Right lobe of liver (tissue), 6 donors: ENCODE data around the gene KIRREL3. TPM values are rescaled to one million over a fixed set of nuclear protein-coding genes. Genes with fewer than 3 reads are reported as not detected.

Experiments used
- ATAC-seq, 4 donors: fragments of 200-7000 bp; cut with Tn5 transposase; one replicate each; pipeline ENCODE4 v1.9.1; 2020; ENCODE audit warnings: mild to moderate bottlenecking in 4 of 4, moderate library complexity in 4 of 4
- DNase-seq, 3 donors: peaks; one replicate each; pipeline ENCODE4 v3.0.0-alpha.2; 2020
- H3K27ac ChIP-seq, 3 donors: fragments of 200-600 bp; one replicate each; pipeline ENCODE4 v1.8.0; 2022
- H3K27me3 ChIP-seq, 2 donors: fragments of 200-600 bp; one replicate each; pipeline ENCODE4 v1.8.0; 2022
- H3K36me3 ChIP-seq, 4 donors: fragments of 200-600 bp; sonication (generic) in 1 of 4; one replicate each; pipeline versions ENCODE4 v1.5.1 to v1.8.0; 2017 to 2022; ENCODE audit warnings: control low read depth in 1 of 4
- H3K4me1 ChIP-seq, 4 donors: fragments of 200-600 bp; sonication (generic) in 1 of 4; one replicate each; pipeline versions ENCODE4 v1.5.1 to v1.8.0; 2017 to 2022; ENCODE audit warnings: control low read depth in 1 of 4
- H3K4me3 ChIP-seq, 3 donors: fragments of 200-600 bp; one replicate each; pipeline ENCODE4 v1.8.0; 2022
- H3K9me3 ChIP-seq, 4 donors: fragments of 200-600 bp; sonication (generic) in 1 of 4; one replicate each; pipeline versions ENCODE4 v1.5.1 to v1.8.0; 2017 to 2022; ENCODE audit warnings: control low read depth in 1 of 4
- CTCF ChIP-seq, 4 donors: fragments of 200-600 bp in 3 of 4; fragments of 450-650 bp in 1 of 4; IDR thresholded peaks; one replicate each; pipeline versions ENCODE4 v1.5.1 to v1.8.0; 2016 to 2022; ENCODE audit warnings: antibody characterized with exemption in 4 of 4, mild to moderate bottlenecking in 2 of 4
- POLR2A ChIP-seq: fragments of 450-650 bp; IDR thresholded peaks from one replicate; pipeline ENCODE4 v1.6.1; 2017; ENCODE audit warnings: antibody characterized with exemption, mild to moderate bottlenecking
- WGBS: methylation state at CpG from one replicate; pipeline ENCODE4 v1.1.6; 2018; ENCODE audit warnings: low coverage, low lambda C conversion rate; ENCODE audit not compliant: insufficient coverage; ENCODE audit errors: missing lambda C conversion rate; 5-methylcytosine and 5-hydroxymethylcytosine counted together
- intact Hi-C, 2 donors: fragments of 100-400 bp; cut with DNase I; formaldehyde crosslinking; loops; one replicate each; pipeline versions ENCODE4 v1.11.2 to v1.14.1; 2022
- total RNA-seq, 6 experiments: library from RNA; depleted of rRNA in 2 of 6; stranded (reverse); fragments of >200 nt in 2 of 6; fragmentation: NEBNext Ultra II Directional in 3 of 6; extraction: Animal tissue kit (Norgen Biotek cat#: 25700) in 3 of 6; gene quantifications; one replicate each; pipeline versions ENCODE4 v1.1.0 to v1.2.4, GENCODE V29; 2016 to 2023
- donor health status: DM: no; HTN: yes; CAD: no.
- donor health status: DM: no; HTN: no; CAD: no.
- donor health status: DM: no; HTN: no; CAD: no.
- donor health status: DM: no; HTN: yes; CAD: no.
- donor health status: DM: no; HTN: yes; CAD: no.

KIRREL3 gene
- total RNA-seq, 6 experiments from 2014 or later, result not detected

DNA sequence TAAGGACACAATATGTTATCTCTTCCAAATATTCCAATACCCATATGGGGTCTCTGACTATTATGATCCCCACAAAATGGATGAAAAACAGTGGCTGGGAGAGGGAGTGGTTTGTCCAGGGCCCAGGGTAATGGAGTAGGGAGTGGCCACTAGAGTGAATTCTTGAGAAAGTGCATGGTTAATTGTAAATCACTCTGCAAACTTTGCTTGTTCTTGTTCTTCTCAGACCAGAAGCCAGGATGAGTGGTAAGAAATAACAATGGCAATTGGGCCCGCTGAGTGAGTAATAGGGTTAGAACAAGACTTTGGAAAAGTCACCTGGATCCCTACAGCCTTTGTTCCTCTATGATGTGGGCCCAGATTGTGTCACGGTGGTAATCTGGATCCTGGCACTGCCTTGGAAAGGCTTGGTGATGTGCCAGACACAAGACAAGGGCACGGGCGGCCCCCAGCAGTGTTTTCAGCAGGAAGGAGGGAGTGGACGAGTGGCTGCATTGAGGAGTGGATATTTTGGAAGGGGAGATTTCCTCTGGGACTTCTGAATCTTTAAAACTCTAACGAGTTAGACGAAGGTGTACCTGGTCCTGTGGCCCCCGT, 18.2 kb upstream of the KIRREL3 start:
- Histone ChIP-seq H3K27me3 (no peaks in the 10 kb centered on the region), H3K27ac (no peak overlapping the region), H3K9me3 (no peaks in the 10 kb centered on the region), H3K4me3 (no peak overlapping the region), H3K4me1 (no peaks in the 10 kb centered on the region), H3K36me3 (no peaks in the 10 kb centered on the region)
- intact Hi-C loops, result no loop called here
- TF ChIP-seq POLR2A (no peak), CTCF (IDR thresholded peaks at IDR 0.05) (no peak)
- no peak for DNase-seq
- no peak for ATAC-seq
- 86% methylated on average over 4 of the region's 8 CpGs for WGBS

DNA sequence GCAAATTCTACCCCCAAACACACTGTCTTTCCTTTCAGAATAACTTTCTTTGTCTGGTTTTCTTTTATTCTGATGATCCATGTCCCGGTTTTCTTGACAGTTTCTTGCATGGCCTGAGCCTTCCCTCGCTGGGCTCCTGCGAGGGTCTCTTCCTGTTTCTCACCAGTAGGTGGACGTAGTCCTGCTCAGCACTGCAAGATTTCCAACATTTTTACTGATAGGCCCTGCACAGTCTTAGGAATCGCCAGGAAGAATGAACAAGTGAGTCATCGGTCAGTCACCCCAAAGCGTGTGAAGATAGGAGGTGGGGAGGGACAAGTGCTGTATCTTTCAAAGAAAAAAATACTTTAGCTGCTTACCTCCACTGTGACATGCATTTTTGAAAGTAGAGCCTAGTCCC, 16.9 kb upstream of the KIRREL3 start:
- whole genome bisulfite sequencing, result 61% methylated on average over 7 of the region's 7 CpGs
- no peak for DNase-seq

DNA sequence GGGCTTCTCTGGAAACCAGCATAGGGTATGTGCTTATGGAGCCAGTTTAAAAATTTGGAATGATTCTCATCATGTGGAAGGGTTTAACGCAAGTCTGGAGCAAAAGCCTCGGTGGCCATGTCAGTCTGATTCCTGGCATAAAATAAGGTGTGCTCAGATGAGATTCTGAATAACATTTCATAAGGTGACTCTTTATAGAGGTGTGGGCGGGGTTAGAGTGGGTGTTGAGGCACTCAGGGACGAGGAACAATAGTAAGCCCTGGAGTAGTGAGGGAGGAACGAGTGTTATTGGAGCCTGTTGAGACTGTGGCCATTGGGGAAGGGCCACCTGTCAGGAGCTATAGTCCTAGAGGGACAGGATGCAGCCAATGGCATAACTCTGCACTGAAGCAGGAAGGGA, 13.0 kb upstream of the KIRREL3 start:
- Histone ChIP-seq H3K9me3 (no peaks in the 10 kb centered on the region), H3K4me1 (no peaks in the 10 kb centered on the region), H3K36me3 (no peaks in the 10 kb centered on the region), H3K4me3 (no peak overlapping the region), H3K27me3 (no peaks in the 10 kb centered on the region), H3K27ac (no peak overlapping the region)
- intact Hi-C loops, result no loop called here
- DNase-seq, result no peak
- 58% methylated on average over 5 of the region's 5 CpGs for WGBS
- no peak for TF ChIP-seq CTCF (IDR thresholded peaks at IDR 0.05)
- no peak for TF ChIP-seq POLR2A
- ATAC-seq, result no peak

More for the DNA sequence above, 16.9 kb upstream of the KIRREL3 start:
- intact Hi-C loops, result no loop called here
- H3K27ac ChIP-seq, result no peak overlapping the region
- H3K9me3 ChIP-seq, result no peaks in the 10 kb centered on the region
- TF ChIP-seq CTCF (IDR thresholded peaks at IDR 0.05) (no peak), POLR2A (no peak)
- no peak for ATAC-seq
- H3K36me3 ChIP-seq, result no peaks in the 10 kb centered on the region
- no peaks in the 10 kb centered on the region for H3K4me1 ChIP-seq
- H3K4me3 ChIP-seq, result no peak overlapping the region
- H3K27me3 ChIP-seq, result no peaks in the 10 kb centered on the region

DNA sequence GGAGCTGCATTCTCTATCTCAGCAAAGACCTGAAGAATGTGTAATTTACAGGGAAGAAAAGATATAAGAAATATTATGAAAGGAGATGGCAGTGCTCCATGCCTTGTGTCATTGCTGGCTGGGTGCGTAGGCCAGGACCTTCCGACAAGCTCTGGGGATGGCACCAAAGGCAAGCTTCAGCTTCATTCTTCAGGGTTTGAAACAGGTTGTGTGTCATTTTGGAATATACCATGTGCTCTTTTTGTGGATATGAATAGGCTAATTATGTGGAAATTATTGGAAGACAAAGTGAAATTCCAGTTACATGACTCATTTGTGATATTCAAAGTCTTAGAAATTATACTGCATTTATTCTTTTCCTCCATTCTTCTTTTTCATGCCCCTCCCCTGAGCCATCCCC, 5.7 kb upstream of the KIRREL3 start:
- H3K27me3 ChIP-seq, result peaks cover 0 to 7% of the 10 kb centered on the region in 2 donors
- intact Hi-C loops, result no loop called here

More for the DNA sequence above, 5.7 kb upstream of the KIRREL3 start:
- H3K4me3 ChIP-seq, result no peak overlapping the region
- 55% methylated on average over 2 of the region's 2 CpGs for WGBS
- no peak overlapping the region for H3K27ac ChIP-seq
- H3K36me3 ChIP-seq, result no peaks in the 10 kb centered on the region
- no peaks in the 10 kb centered on the region for H3K9me3 ChIP-seq
- no peak for DNase-seq
- H3K4me1 ChIP-seq, result peaks cover 0 to 5% (median 2%) of the 10 kb centered on the region in 4 donors
- ATAC-seq, result no peak
- TF ChIP-seq POLR2A (no peak), CTCF (IDR thresholded peaks at IDR 0.05) (no peak)
